ENCODE data around the gene THSD7B. TPM values are rescaled to one million over a fixed set of nuclear protein-coding genes. Genes with fewer than 3 reads are reported as not detected.

Gene THSD7B
- total RNA-seq, 1 experiment from 2014 or later, result not detected

GRCh38 chr2:137367361-137367760 lies 602.0 kb downstream of the THSD7B start:
- peak; percentile 16 for DNase-seq (ENCODE audit: low spot score)

GRCh38 chr2:137369106-137369505 lies 603.8 kb downstream of the THSD7B start:
- DNase-seq (ENCODE audit: low spot score), result no peak

- no peak for DNase-seq (ENCODE audit: low spot score)
Measured at GRCh38 chr2:137379186-137379585, 613.8 kb downstream of the THSD7B start.

- DNase-seq (ENCODE audit: low spot score), result no peak
Measured at GRCh38 chr2:137380610-137381009, 615.3 kb downstream of the THSD7B start.

- DNase-seq (ENCODE audit: low spot score), result no peak
Measured at GRCh38 chr2:137381731-137382130, 616.4 kb downstream of the THSD7B start.

GRCh38 chr2:137383391-137383790 lies 618.0 kb downstream of the THSD7B start:
- DNase-seq (ENCODE audit: low spot score), result no peak

- no peak for DNase-seq (ENCODE audit: low spot score)
Measured at GRCh38 chr2:137387044-137387443, 621.7 kb downstream of the THSD7B start.

GRCh38 chr2:137405496-137405895 lies 640.2 kb downstream of the THSD7B start:
- DNase-seq (ENCODE audit: low spot score), result no peak

- DNase-seq (ENCODE audit: low spot score), result no peak
Measured at GRCh38 chr2:137411585-137411984, 646.2 kb downstream of the THSD7B start.

- DNase-seq (ENCODE audit: low spot score), result peak; percentile 36
Measured at GRCh38 chr2:137420744-137421143, 655.4 kb downstream of the THSD7B start.

GRCh38 chr2:137435162-137435561 lies 669.8 kb downstream of the THSD7B start:
- DNase-seq (ENCODE audit: low spot score), result peak; percentile 45

- no peak for DNase-seq (ENCODE audit: low spot score)
Measured at GRCh38 chr2:137437386-137437785, 672.0 kb downstream of the THSD7B start.

GRCh38 chr2:137444970-137445369 lies 679.6 kb downstream of the THSD7B start:
- no peak for DNase-seq (ENCODE audit: low spot score)

- DNase-seq (ENCODE audit: low spot score), result no peak
Measured at GRCh38 chr2:137449454-137449853, 684.1 kb downstream of the THSD7B start.

GRCh38 chr2:137454886-137455285 lies 689.5 kb downstream of the THSD7B start:
- DNase-seq (ENCODE audit: low spot score), result no peak

GRCh38 chr2:137467246-137467862 lies 702.0 kb downstream of the THSD7B start:
- peak; percentile 42 for DNase-seq (ENCODE audit: low spot score)

GRCh38 chr2:137493261-137493660 lies 727.9 kb downstream of the THSD7B start:
- DNase-seq (ENCODE audit: low spot score), result no peak

- DNase-seq (ENCODE audit: low spot score), result no peak
Measured at GRCh38 chr2:137500599-137500998, 735.3 kb downstream of the THSD7B start.

GRCh38 chr2:137507237-137507636 lies 741.9 kb downstream of the THSD7B start:
- peak; percentile 2 for DNase-seq (ENCODE audit: low spot score)

GRCh38 chr2:137508739-137509384 lies 743.5 kb downstream of the THSD7B start:
- no peak for DNase-seq (ENCODE audit: low spot score)

GRCh38 chr2:137511526-137511925 lies 746.2 kb downstream of the THSD7B start:
- DNase-seq (ENCODE audit: low spot score), result no peak

GRCh38 chr2:137521653-137522619 lies 756.6 kb downstream of the THSD7B start:
- DNase-seq (ENCODE audit: low spot score), result no peak
